A549 (cell line): ENCODE data around the gene TIMMDC1. TPM values are rescaled to one million over a fixed set of nuclear protein-coding genes. Genes with fewer than 3 reads are reported as not detected.

Experiments
- ATAC-seq, 2 experiments: fragments of 200-7000 bp in 1 of 2; fragments of >200 bp in 1 of 2; cut with Nextera tagmentation in 1 of 2; cut with Tn5 transposase in 1 of 2; 3 replicates each; pipeline versions ENCODE4 v1.8.0 to v1.9.1; 2018 to 2020; ENCODE audit warnings: mild to moderate bottlenecking in 1 of 2, moderate library complexity in 1 of 2
- CTCF ChIA-PET: fragments of 300-600 bp; sonication (Branson Sonifier 250); formaldehyde crosslinking; extraction: SDS; loops from one replicate; lab custom pipeline; 2021; ENCODE audit warnings: antibody characterized with exemption, inconsistent platforms; lab: Yijun Ruan, JAX
- POLR2A ChIA-PET: fragments of 350-600 bp; formaldehyde crosslinking; extraction: SDS; loops from one replicate; lab custom pipeline; 2021; ENCODE audit warnings: antibody characterized with exemption, inconsistent platforms; lab: Yijun Ruan, JAX
- DNase-seq, 2 experiments: peaks; one replicate each; pipeline versions ENCODE4 v3.0.0 to v3.0.0-alpha.2; 2011 to 2016; ENCODE audit warnings: low read depth in 1 of 2, low spot score in 1 of 2
- FAIRE-seq: peaks from 2 replicates; lab custom pipeline; 2011; peaks lifted over from hg19 to GRCh38; lab: Jason Lieb, UNC
- H3K27ac ChIP-seq, 2 experiments: fragments of >200 bp; sonication (Bioruptor Twin); formaldehyde crosslinking; 3 replicates each; pipeline ENCODE4 v1.5.1; 2016 to 2017
- H3K4me1 ChIP-seq: fragments of >200 bp; sonication (Bioruptor Twin); formaldehyde crosslinking; 3 replicates; pipeline ENCODE4 v1.6.1; 2016
- H3K4me2 ChIP-seq: fragments of >200 bp; sonication (Bioruptor Twin); formaldehyde crosslinking; 3 replicates; pipeline ENCODE4 v1.6.1; 2016
- H3K4me3 ChIP-seq: fragments of >200 bp; sonication (Bioruptor Twin); formaldehyde crosslinking; 3 replicates; pipeline ENCODE4 v1.5.1; 2016
- H3K9me3 ChIP-seq: fragments of >200 bp; sonication (Bioruptor Twin); formaldehyde crosslinking; 3 replicates; pipeline ENCODE4 v1.6.1; 2016
- ATOH8 ChIP-seq: fragments of 250-450 bp; sonication (Bioruptor Pico); IDR thresholded peaks from 2 replicates; pipeline ENCODE4 v1.5.0; 2020; ENCODE audit warnings: low read depth, mild to moderate bottlenecking, moderate library complexity
- CBX8 ChIP-seq: fragments of 200-600 bp; sonication (generic); IDR thresholded peaks from 2 replicates; pipeline ENCODE4 v1.6.1; 2016
- ELK1 ChIP-seq: fragments of 150-350 bp; IDR thresholded peaks from 2 replicates; pipeline ENCODE4 v1.6.1; 2014; ENCODE audit warnings: low read depth, mild to moderate bottlenecking, low read length
- ESRRA ChIP-seq: fragments of 150-350 bp; IDR thresholded peaks from 2 replicates; pipeline ENCODE4 v1.6.1; 2014; ENCODE audit warnings: mild to moderate bottlenecking, low read length, borderline replicate concordance
- FOSB ChIP-seq: fragments of 250-450 bp; sonication (Bioruptor Pico); IDR thresholded peaks from 2 replicates; pipeline ENCODE4 v1.5.0; 2020; ENCODE audit warnings: mild to moderate bottlenecking, moderate library complexity
- FOSL2 ChIP-seq, 2 experiments: fragments of 450-650 bp in 1 of 2; fragments of >200 bp in 1 of 2; sonication (Bioruptor Twin) in 1 of 2; formaldehyde crosslinking; IDR thresholded peaks; 2 replicates each; pipeline versions ENCODE4 v1.5.0 to v1.6.1; 2016 to 2020; ENCODE audit warnings: mild to moderate bottlenecking in 1 of 2, moderate library complexity in 1 of 2
- GATA3 ChIP-seq: IDR thresholded peaks from 2 replicates; pipeline ENCODE4 v1.6.1; 2012; ENCODE audit warnings: borderline replicate concordance
- HES2 ChIP-seq: fragments of >200 bp; sonication (Bioruptor Twin); formaldehyde crosslinking; IDR thresholded peaks from 2 replicates; pipeline ENCODE4 v1.6.1; 2016
- HMGXB4 ChIP-seq: fragments of 250-450 bp; sonication (Bioruptor Pico); IDR thresholded peaks from 2 replicates; pipeline ENCODE4 v1.5.0; 2021; ENCODE audit warnings: mild to moderate bottlenecking, moderate library complexity, borderline replicate concordance
- MAZ ChIP-seq: fragments of 150-350 bp; IDR thresholded peaks from 2 replicates; pipeline ENCODE4 v1.6.1; 2014; ENCODE audit warnings: antibody characterized with exemption, low read depth, low read length, borderline replicate concordance
- NFE2L2 ChIP-seq: fragments of 150-350 bp; conservative IDR thresholded peaks from 2 replicates; pipeline ENCODE4 v1.6.1; 2014; ENCODE audit warnings: low read length
- POLR2A ChIP-seq: IDR thresholded peaks from 2 replicates; pipeline ENCODE4 v1.6.1; 2012; ENCODE audit warnings: mild to moderate bottlenecking, low read length
- RAD21 ChIP-seq, 2 experiments: fragments of >200 bp in 1 of 2; sonication (Bioruptor Twin) in 1 of 2; formaldehyde crosslinking in 1 of 2; IDR thresholded peaks in 1 of 2; conservative IDR thresholded peaks in 1 of 2; 2 replicates in 1 of 2; 3 replicates in 1 of 2; pipeline ENCODE4 v1.6.1; 2012 to 2018; ENCODE audit warnings: inconsistent platforms in 1 of 2
- RFX5 ChIP-seq: fragments of 450-650 bp; IDR thresholded peaks from 2 replicates; pipeline ENCODE4 v1.7.1; 2014; ENCODE audit warnings: antibody characterized with exemption, mild to moderate bottlenecking, moderate library complexity
- RNF2 ChIP-seq: fragments of 200-600 bp; sonication (generic); IDR thresholded peaks from 2 replicates; pipeline ENCODE4 v1.6.1; 2016; ENCODE audit warnings: low read depth, mild to moderate bottlenecking, antibody characterized with exemption, moderate library complexity, borderline replicate concordance
- SMC3 ChIP-seq: fragments of >200 bp; sonication (Bioruptor Twin); formaldehyde crosslinking; IDR thresholded peaks from 3 replicates; pipeline ENCODE4 v1.6.1; 2018; ENCODE audit warnings: inconsistent platforms
- SREBF2 ChIP-seq: fragments of 450-650 bp; IDR thresholded peaks from 2 replicates; pipeline ENCODE4 v1.6.1; 2014; ENCODE audit warnings: mild to moderate bottlenecking, moderate library complexity
- TP53 ChIP-seq: fragments of 250-450 bp; sonication (Bioruptor Pico); IDR thresholded peaks from 2 replicates; pipeline ENCODE4 v1.5.0; 2021; ENCODE audit warnings: mild to moderate bottlenecking, moderate library complexity
- ZFP36 ChIP-seq: fragments of 450-650 bp; IDR thresholded peaks from 2 replicates; pipeline ENCODE4 v1.6.1; 2014; ENCODE audit warnings: borderline replicate concordance; ENCODE audit not compliant: partially characterized antibody
- ZSCAN20 ChIP-seq: fragments of 250-450 bp; sonication (Bioruptor Pico); IDR thresholded peaks from 2 replicates; pipeline ENCODE4 v1.8.0; 2022; ENCODE audit warnings: mild to moderate bottlenecking, moderate library complexity
- WGBS: methylation state at CpG from one replicate; pipeline ENCODE4 v1.1.6; 2017; ENCODE audit errors: missing lambda C conversion rate; 5-methylcytosine and 5-hydroxymethylcytosine counted together
- polyA plus RNA-seq, 4 experiments: library from polyadenylated mRNA; depleted of rRNA in 3 of 4; stranded (reverse); fragments of >200 nt; fragmentation: RNase III in 1 of 4; extraction: RNeasy Plus Mini Kit Qiagen cat#74134 plus additional on column Dnase treatment in 1 of 4; gene quantifications; 2 replicates in 3 of 4; 3 replicates in 1 of 4; pipeline ENCODE4 v1.2.3, GENCODE V29; 2011 to 2017
- TF ChIP-seq, protein P1 (sequence below): fragments of 450-650 bp; IDR thresholded peaks from 2 replicates; pipeline ENCODE4 v1.6.1; 2014; ENCODE audit warnings: antibody characterized with exemption

The TIMMDC1 gene
- polyA plus RNA-seq, 2 of the 4 experiments (the other 2 are of a cell fraction) = 90.1 to 135 TPM

GRCh38 chr3:119534296-119534695 is 35.9 kb downstream of the TIMMDC1 start:
- WGBS = 80% methylated on average over 1 of the region's 1 CpG
- POLR2A ChIA-PET = no interaction called here

GRCh38 chr3:119536757-119537156 is 38.4 kb downstream of the TIMMDC1 start:
- FAIRE-seq (peak; percentile 28), DNase-seq (no peak), ATAC-seq (no peak)
- CTCF ChIA-PET = no interaction called here
- POLR2A ChIA-PET = no interaction called here
- TF ChIP-seq ESRRA (no peak), RAD21 (conservative IDR thresholded peaks at IDR 0.05 in 1 of 2, IDR thresholded peaks at IDR 0.05 in 1 of 2) (no peak), ZFP36 (no peak), GATA3 (no peak), MAZ (no peak), POLR2A (no peak)
- TF ChIP-seq, protein P1, sequence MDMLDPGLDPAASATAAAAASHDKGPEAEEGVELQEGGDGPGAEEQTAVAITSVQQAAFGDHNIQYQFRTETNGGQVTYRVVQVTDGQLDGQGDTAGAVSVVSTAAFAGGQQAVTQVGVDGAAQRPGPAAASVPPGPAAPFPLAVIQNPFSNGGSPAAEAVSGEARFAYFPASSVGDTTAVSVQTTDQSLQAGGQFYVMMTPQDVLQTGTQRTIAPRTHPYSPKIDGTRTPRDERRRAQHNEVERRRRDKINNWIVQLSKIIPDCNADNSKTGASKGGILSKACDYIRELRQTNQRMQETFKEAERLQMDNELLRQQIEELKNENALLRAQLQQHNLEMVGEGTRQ = no peak
- no peaks in the 10 kb centered on the region for H3K9me3 ChIP-seq
- 80% methylated on average over 4 of the region's 4 CpGs for WGBS
- no peak overlapping the region for H3K4me3 ChIP-seq
- no peaks in the 10 kb centered on the region for H3K4me1 ChIP-seq
- no peak overlapping the region for H3K27ac ChIP-seq
- no peak overlapping the region for H3K4me2 ChIP-seq

More at GRCh38 chr3:119534296-119534695, 35.9 kb downstream of the TIMMDC1 start:
- TF ChIP-seq SREBF2 (no peak), RFX5 (no peak), HES2 (no peak), HMGXB4 (CRISPR knock-in tag) (no peak), ZFP36 (no peak), FOSL2 (IDR thresholded peaks at IDR 0.05) (no peak), FOSL2 (CRISPR knock-in tag; IDR thresholded peaks at IDR 0.05) (no peak), ZSCAN20 (CRISPR knock-in tag) (no peak), CBX8 (no peak), FOSB (CRISPR knock-in tag) (no peak), ATOH8 (CRISPR knock-in tag) (no peak), SMC3 (no peak), TP53 (no peak), ELK1 (no peak), NFE2L2 (no peak), RNF2 (no peak)
- TF ChIP-seq, all 56 proteins: peak for 0
- Histone ChIP-seq H3K9me3 (no peaks in the 10 kb centered on the region), H3K4me1 (no peaks in the 10 kb centered on the region), H3K4me3 (no peak overlapping the region), H3K4me2 (no peak overlapping the region), H3K27ac (no peak overlapping the region)
- FAIRE-seq = no peak
- DNase-seq = no peak
- no peak for ATAC-seq
- CTCF ChIA-PET = interaction anchor here (0.7 kb wide), 2 partner anchors 287 to 351 kb away, joined by 3 read pairs; no protein-coding TSS in a partner anchor
